Measurements from ENCODE around the gene GLRA1. TPM values are rescaled to one million over a fixed set of nuclear protein-coding genes. Genes with fewer than 3 reads are reported as not detected.

Gene GLRA1
- total and polyA plus RNA-seq, 10 donors, result not detected

DNA sequence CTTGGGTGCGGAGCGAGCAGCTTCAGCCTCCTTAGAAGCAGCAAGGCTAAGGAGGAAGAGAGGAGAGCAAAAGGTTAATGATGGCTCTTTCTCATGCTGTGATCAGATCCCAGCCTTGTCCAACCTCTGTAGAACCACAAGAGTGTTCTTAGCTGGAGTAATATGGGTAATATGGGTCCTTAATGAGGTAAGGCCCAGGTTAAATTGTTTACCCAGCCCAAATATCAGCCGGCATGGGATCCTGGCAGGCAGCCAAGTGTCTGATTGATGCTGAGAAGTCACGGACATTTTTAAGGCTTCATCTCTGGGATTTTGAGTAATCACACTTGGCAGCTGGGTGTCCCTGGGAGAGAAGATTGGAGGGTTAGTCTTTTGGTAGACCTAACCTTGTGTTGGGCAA, 32.3 kb downstream of the GLRA1 start:
- 76 to 83% (median 80%) methylated on average over 4 of the region's 4 CpGs for WGBS, 5 donors
- Histone ChIP-seq H3K4me1 (no peaks in the 10 kb centered on the region), H3K27me3 (replicated peaks in 1 of 7) (no peaks in the 10 kb centered on the region), H3K9me3 (no peaks in the 10 kb centered on the region), H3K36me3 (no peaks in the 10 kb centered on the region), H3K27ac (no peak overlapping the region), H3K4me3 (no peak overlapping the region)
- DNase-seq, result no peak
- no peak for TF ChIP-seq POLR2AphosphoS5 (IDR thresholded peaks at IDR 0.05)
- TF ChIP-seq POLR2A (IDR thresholded peaks at IDR 0.05), result no peak
- TF ChIP-seq, protein P1, sequence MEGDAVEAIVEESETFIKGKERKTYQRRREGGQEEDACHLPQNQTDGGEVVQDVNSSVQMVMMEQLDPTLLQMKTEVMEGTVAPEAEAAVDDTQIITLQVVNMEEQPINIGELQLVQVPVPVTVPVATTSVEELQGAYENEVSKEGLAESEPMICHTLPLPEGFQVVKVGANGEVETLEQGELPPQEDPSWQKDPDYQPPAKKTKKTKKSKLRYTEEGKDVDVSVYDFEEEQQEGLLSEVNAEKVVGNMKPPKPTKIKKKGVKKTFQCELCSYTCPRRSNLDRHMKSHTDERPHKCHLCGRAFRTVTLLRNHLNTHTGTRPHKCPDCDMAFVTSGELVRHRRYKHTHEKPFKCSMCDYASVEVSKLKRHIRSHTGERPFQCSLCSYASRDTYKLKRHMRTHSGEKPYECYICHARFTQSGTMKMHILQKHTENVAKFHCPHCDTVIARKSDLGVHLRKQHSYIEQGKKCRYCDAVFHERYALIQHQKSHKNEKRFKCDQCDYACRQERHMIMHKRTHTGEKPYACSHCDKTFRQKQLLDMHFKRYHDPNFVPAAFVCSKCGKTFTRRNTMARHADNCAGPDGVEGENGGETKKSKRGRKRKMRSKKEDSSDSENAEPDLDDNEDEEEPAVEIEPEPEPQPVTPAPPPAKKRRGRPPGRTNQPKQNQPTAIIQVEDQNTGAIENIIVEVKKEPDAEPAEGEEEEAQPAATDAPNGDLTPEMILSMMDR (IDR thresholded peaks at IDR 0.05 in 8 of 11, conservative IDR thresholded peaks at IDR 0.05 in 3 of 11), result no peak
- intact Hi-C loops (cut with DNase I; ENCODE audit: low total_unique reads), result no loop called here

DNA sequence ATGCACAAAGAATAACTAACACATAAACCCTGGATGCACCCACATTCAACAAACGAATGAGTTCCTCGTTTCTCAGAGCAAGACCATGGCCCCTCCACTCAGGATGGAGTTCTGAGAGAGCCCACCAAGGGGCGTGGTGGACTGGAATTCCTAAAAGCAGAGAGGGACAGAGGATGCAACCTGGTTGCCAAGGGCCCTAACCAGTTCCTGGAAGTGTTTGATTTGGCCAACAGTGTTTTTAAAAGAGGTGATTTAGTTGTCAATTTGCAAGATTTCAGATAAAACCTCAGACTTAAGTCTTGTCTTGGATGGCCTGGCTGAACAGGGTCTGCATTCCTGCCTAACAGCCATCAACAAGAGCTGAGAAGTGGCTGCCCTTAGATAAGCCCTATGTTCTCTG, 34.4 kb downstream of the GLRA1 start:
- H3K4me1 ChIP-seq, result no peaks in the 10 kb centered on the region
- H3K4me3 ChIP-seq, result no peak overlapping the region
- TF ChIP-seq, protein P1 (IDR thresholded peaks at IDR 0.05 in 8 of 11, conservative IDR thresholded peaks at IDR 0.05 in 3 of 11), result no peak
- TF ChIP-seq POLR2A (IDR thresholded peaks at IDR 0.05), result no peak
- no peak for TF ChIP-seq POLR2AphosphoS5 (IDR thresholded peaks at IDR 0.05)
- no peak for DNase-seq
- intact Hi-C loops (cut with DNase I; ENCODE audit: low total_unique reads), result no loop called here
- no peak overlapping the region for H3K27ac ChIP-seq
- no peaks in the 10 kb centered on the region for H3K36me3 ChIP-seq
- no peaks in the 10 kb centered on the region for H3K9me3 ChIP-seq
- H3K27me3 ChIP-seq (replicated peaks in 1 of 7), result no peaks in the 10 kb centered on the region
- WGBS, 5 donors, result 48 to 57% (median 56%) methylated on average over 3 of the region's 3 CpGs

DNA sequence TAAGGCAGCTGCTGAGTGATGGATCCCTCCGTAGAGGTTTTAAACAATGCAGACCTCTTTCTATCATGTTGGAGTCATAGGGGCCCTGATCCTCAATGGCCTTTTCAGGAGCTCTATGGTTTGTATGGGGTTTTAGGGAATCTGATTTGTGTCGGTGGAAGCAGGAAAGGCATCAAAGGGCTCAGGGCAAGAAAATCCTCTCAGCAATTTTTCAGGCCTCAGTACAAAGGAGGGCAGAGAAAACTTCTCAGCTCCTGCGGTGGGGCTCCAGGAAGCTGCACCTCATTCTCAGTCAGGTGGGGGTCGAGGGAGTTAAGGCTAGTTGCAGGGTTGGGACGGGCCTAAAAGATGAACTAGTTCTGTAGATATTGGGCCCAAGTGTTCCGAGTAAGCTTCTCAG, 35.0 kb downstream of the GLRA1 start:
- TF ChIP-seq POLR2A (IDR thresholded peaks at IDR 0.05) (no peak), POLR2AphosphoS5 (IDR thresholded peaks at IDR 0.05) (no peak)
- TF ChIP-seq, protein P1 (IDR thresholded peaks at IDR 0.05 in 8 of 11, conservative IDR thresholded peaks at IDR 0.05 in 3 of 11), result no peak
- no peaks in the 10 kb centered on the region for H3K4me1 ChIP-seq
- WGBS, 5 donors, result 63 to 66% (median 65%) methylated on average over 6 of the region's 6 CpGs
- DNase-seq, result no peak
- no peaks in the 10 kb centered on the region for H3K27me3 ChIP-seq (replicated peaks in 1 of 7)
- no peak overlapping the region for H3K27ac ChIP-seq
- no peaks in the 10 kb centered on the region for H3K36me3 ChIP-seq
- no peak overlapping the region for H3K4me3 ChIP-seq
- no peaks in the 10 kb centered on the region for H3K9me3 ChIP-seq
- intact Hi-C loops (cut with DNase I; ENCODE audit: low total_unique reads), result no loop called here

DNA sequence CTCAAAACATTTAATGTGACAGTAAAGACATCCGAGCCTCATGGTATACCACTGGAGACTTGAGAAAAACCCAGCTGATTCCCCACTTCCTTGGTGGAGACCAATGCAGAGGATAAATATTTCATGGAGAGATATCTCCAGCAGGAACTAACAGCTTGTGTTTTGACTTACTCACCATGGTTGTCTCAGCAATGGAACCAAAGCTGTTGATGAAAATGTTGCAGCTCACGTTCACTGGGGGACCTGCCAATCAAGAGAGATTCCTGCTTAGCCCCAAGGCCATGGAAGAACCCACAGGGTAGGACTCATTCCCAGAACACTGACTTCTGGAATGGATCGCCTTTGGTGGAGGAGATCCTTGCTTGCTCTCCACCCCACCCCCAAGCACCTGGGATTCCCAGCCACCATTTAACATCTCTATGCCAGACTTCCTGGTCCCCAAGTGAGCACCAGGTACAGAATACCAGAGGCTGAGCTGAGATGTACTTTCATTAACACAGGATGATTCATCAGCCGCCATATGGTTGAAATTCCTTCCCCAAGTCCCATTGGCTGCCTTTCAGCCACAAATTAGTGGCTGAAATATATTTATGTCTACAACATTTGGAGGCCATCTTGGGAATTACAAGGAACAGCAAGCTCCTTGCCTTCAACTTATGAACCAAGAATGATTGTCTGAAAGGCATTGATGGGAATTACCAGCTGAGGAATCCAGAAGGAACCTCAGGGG, 37.9 kb downstream of the GLRA1 start:
- intact Hi-C loops (cut with DNase I; ENCODE audit: low total_unique reads), result no loop called here
- Histone ChIP-seq H3K9me3 (no peaks in the 10 kb centered on the region), H3K27ac (no peak overlapping the region), H3K27me3 (replicated peaks in 1 of 7) (no peaks in the 10 kb centered on the region), H3K4me1 (no peaks in the 10 kb centered on the region), H3K4me3 (no peak overlapping the region), H3K36me3 (no peaks in the 10 kb centered on the region)
- DNase-seq, result no peak
- TF ChIP-seq POLR2A (IDR thresholded peaks at IDR 0.05), result no peak
- TF ChIP-seq, protein P1 (IDR thresholded peaks at IDR 0.05 in 8 of 11, conservative IDR thresholded peaks at IDR 0.05 in 3 of 11), result no peak
- TF ChIP-seq POLR2AphosphoS5 (IDR thresholded peaks at IDR 0.05), result no peak
- 76 to 84% (median 78%) methylated on average over 4 of the region's 4 CpGs for WGBS, 5 donors
